GM21723 (cell line): ENCODE data around the gene GSN.

Source experiments
- ATAC-seq: cut with Tn5 transposase; IDR thresholded peaks from one replicate; pipeline ENCODE4 v1.9.1; 2021; ENCODE audit warnings: mild to moderate bottlenecking, moderate library complexity; ENCODE audit not compliant: unreplicated experiment

GSN gene

DNA sequence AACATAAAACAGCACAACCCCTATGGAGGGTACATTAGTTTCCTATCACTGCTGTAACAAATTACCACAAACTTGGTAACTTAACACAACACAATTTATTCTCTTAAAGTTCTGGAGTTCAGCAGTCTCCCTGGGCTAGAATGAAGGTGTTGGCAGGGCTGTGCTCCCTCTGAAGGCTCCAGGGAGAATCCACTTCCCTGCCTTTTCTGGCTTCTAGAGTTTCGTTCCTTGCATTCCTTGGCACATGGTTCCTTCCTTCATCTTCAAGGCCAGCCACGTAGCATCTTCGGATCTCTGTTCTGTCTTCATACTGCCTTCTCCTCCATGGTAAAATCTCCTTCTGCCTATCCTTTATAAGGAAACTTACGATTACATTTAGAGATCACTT, 25.0 kb upstream of the GSN start:
- ATAC-seq: no peak

DNA sequence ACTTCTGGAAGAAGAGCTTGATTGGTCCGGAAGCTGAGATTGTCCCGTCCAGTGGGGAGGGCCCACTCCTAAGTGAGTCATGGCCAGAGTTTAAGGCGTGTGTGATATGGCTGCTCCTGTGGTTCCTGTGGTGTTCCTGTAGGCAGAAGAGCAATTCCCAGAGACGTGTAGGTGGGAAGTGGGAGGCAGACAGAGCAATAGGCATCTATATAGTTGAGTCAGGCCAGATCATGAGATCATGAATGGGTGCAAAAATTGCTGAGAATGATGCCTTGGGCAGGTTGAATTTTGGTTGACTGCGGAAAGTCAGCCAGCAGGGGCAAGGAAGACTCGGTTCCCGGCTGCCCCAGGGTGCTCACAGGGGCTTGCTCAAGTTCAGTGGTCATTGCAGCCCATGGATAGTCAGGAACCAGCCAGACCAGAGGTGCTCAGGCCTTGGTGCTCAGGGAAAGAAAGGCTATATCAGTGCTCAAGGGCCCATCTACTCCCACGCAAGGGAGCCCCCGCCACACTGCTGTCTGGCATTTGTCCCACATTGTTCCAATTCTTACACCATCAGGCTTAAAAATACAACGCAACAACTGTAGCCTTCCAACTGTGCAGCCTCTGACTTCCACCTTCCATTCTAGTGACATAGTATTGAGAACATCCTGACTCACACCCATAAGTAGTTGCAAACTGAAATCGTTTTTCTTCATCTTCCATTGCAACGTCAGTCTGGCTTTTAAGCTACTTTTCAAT, 21.0 kb upstream of the GSN start:
- ATAC-seq: no peak

DNA sequence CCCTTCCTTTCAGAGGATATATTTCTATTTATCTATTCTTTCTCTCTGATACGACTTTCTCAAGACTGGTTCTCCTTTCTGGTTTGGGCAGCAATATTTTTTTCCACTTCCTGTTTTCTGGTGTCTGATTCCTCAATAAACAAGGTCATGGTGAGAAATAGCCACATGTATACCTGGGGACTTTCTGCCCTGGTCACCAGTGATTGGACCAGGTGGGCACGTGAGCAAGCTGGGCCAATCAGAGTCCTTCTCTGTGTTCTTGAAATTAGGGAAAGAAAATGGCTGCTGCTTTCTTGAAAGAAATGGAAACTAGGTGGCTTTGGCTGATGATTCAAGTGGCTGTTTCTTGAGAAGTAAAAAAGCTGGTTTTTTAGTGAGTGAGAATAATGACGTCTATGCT, 18.4 kb upstream of the GSN start:
- no peak for ATAC-seq

DNA sequence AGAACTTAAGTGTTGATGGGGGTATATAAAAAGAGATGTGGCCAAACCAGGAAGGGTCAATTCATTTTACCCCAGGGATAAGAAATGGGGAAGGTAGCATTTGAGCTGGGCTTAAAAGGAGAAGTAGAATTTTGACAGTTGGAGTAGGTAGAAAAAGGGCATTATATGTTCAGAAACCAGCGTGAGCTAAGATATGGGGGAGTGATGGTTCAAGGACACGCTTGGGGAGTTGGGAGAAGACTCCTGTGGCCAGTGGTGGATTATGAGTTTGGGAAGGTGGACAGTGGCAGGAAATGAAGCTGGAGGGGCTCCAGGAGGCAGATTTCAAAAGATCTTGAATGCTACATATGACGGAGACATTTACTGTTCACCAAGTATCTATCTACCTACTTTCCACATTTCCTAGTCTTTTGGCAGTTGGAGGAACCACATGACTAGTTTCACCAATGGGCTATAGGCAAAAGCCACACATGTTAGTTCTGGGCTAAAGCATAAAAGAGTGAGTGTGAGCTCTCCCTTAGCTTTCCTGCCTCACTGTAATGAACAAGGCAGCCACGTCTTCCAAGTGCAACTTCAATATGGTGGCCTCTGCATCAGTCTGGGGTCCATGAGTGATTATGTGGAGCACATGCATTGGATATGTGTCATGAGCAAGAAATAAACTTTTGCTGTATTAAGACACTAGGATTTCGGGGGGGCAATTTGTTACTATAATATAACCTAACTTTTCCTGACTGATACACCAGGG, 15.7 kb upstream of the GSN start:
- no peak for ATAC-seq

DNA sequence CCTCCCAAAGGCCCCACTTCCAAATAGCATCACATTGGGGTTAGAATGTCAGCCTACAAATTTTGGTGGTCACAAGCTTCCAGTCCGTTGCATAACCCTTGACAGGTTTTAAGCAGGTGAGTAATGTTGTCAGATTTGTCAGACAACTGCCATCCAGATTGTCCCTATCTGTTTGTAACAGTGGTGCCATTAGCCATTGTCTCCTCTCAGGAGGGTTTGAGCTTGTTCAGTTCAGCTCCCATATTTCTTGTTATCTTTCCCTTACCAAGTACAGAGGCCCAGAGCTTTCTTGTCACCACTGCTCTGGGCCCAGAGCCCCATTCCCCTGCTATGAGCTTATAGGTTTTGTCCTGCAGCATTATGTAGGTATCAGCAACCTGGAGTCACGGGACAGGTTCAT, 14.8 kb upstream of the GSN start:
- ATAC-seq: no peak

DNA sequence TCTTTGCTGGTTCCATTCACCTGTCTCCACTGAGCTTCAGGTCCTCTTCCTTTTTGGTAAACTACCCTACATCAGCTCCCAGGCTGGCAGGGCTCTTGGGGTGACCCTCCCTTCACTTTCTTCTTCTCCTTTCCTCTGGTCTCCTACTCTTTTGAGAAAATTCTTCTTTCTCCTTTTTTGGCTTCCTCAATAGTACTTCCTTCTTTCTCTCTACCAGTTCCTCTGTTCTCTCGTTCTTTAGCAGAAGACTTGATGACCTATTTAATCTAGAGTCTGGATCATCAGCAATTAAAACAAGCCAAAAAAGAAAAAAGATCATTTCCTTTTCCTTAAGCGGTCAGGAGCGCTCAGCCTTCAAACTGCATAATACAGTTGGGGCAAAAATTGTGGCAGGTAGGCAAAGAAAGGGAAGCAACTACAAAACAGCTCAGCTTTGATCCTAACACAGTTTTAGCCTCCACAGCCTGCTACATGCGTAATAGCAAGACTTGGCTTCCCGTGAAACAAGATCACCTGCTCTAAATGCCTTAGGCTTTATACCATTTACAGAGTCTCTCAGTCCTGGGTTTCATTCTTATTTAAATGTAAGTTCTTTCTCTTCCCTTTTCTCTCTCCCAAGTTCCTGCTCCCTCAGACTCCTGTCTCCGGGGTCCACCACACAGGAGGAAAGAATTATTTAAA, 14.0 kb upstream of the GSN start:
- ATAC-seq: no peak

DNA sequence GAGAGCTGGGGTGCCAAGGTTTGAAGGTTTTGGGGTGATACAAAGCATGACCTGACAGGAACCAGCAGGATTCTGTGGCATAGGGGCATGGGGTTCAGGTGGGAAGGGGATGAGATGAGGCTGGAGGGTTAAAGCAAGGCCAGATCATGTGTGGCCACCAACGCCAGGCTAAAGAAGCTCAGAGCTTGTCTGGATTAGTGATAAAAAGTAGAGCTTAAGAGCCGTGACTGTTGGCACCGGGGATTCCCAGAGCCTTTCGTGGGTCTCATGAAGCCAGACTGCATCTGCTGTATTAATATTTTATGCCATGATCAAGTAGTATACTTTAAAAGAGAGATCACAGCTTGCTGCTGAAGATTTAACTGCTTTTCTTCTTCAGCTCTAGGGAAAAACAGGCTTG, 8.5 kb upstream of the GSN start:
- no peak for ATAC-seq

DNA sequence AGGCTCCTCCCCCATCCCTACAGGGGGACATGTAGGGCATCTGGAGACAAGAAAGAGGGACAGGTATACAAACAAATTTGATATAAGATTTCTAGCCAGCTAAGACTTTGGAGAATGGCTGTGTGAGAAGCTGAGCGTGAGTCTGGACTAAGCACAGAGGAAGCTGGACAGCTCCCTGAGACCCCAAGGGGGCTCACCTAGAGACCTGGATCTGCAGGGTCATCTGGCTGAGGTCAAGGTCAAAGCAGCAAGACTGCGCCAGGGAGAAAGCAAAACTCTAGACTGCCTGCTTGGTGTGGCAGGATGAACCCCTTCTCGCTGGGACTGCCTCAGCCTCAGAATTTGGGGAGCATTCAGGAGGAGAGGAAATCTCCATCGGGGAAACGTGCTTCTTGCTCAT, 8.0 kb upstream of the GSN start:
- ATAC-seq: no peak

DNA sequence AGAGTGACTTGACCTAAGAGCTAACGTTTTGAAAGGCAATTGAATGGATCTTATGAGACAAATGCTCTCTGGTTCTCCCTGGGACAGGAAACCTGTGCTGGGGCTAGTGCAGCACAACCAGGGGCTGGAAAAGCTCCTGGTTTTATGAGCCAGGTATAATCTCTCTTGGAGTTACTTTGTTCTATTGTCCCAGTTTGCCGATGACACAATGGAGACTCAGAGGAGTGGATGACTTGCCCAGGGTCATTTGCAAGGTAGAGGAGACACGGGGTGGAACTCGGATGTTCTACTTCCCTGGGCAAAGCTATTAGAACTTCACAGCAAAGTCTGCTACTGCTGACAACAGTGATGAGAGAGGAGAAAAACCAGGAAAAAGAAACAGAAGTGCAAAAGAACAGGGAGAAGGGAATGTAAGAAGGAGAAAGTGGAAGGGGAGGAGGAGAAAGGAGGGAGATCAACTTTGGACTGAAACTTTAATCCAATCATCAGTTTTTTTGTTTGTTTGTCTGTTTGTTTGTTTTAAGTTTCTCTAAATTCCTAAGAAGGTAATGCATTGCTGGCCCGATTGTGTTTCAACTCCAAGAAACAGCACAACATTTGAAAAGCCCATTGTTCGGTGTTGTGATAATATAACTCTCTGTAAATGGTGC, 7.4 kb upstream of the GSN start:
- ATAC-seq: no peak

DNA sequence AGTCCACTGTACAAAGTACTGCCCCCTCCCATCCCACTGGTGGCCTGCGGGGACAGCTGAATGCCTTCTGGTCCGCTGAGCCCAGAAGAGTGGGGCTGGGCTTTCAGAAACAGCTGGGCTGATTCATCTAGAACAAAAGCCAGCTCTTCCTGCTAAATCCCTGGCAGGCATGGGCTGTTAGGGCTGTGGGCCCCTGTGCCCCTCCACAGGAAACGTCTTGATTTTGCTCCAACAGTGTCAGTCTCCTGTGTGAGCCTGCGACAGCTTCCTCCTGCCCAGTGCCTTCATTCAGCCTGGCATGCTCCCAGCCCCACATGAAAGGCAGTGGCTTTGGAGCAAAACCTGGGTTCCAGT, 6.9 kb upstream of the GSN start:
- no peak for ATAC-seq

DNA sequence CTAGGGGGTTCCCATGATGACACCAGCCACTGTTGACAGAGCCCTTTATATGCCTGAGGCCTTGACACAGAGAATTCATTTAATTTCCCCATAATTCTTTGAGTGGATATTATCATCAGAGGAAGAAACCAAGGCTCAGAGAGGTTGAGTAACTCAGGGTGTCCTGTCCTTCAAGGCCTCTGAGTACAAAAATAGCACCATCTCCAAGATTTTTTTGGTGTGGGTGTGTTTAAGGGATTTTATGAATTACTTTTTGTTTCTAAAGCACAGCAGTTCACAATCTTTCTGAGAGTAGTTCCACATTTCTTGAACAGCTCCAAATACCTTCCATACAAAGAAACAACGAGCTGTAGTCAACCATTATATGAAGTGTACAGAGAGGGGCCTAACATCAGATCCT, 6.2 kb upstream of the GSN start:
- no peak for ATAC-seq

DNA sequence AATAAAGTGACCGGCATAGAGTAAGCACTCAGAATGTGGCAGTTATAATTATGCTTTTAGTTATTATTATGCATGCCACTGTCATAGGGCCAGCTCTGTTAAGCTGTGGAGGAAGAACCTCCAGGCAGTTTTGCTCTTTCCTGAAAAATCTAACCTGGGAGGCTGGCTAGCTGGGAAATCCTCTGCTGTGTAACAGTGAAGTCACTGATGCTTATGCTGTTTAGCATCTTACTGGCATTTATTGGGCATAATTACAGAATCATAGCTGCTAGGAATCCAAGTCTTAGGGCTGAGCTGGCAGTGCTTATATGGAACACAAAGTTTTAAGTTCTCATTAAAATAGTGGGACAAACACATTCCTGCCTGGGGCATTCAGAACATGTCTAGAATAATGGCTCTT, 5.5 kb upstream of the GSN start:
- no peak for ATAC-seq

DNA sequence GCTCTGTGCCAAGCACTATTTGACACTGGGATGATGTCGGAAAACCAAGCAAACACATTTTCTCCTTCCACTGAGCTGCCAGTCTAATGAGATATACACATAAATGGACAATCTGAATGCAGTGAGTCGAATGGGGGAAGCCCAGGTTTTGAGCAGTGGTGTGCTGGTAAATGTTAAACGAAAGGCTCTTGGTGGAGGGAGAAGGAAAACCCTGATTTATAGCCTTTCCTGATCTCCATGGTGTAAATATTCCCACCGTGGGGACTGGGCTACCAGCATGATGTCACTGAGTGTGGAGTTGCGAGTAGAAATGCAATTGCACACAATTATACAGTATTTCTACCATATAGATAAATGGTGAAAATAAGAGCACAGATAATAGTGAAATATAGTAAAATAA, 5.0 kb upstream of the GSN start:
- ATAC-seq: no peak

DNA sequence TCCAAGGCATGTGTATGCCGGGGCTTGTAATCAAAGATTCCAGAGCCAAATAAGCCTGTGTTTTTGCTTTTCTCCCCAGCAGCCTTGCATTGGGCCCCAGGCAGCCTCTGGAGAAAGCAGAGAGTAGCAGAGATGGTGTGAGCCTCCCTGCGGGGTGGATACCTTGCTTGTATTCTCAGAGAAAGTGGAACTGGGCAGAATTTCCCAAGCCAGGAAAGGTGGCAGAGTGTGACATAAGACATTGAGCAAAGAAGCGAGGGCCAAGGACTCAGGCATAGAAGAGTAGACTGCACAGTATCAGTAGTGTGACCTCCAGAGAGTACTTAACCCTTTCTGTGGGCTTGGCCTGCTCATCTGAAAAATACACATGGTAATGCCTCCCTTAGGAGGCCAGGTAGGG, 1.6 kb upstream of the GSN start:
- no peak for ATAC-seq

DNA sequence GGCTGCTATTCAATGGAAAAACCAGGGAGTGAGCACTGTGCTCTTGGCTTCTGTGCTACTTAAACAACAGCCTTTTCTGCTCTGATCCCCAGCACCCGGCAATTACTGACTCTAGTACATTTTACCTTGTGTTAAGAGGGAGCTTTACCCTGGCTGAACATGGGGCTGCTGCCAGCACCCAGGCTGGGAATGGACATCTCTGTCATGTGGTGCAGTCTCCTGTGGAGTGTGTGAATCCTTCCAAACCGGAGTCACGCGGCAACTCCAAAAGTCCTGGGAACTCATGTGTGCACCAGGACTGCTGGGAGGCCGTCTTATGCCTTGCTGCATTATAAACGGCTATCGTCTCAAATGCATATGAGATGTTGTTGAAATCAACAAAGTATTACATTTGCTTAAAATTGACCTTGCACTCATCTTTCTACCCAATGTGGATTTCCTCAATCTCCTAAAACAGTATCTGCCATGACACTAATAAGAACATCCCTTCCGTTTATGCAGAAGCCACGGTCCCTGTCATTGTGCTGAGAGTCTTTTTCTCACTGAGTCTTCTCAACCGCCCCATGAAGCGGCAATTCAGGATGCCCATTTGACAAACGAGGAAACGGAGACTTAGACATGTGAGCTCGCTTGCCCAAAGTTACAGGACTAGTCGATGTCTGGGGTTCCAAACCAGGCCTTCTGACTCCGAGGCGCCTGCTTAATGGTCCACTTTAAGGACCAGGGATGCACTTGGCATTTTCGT, 884 bp upstream of the GSN start:
- no peak for ATAC-seq

DNA sequence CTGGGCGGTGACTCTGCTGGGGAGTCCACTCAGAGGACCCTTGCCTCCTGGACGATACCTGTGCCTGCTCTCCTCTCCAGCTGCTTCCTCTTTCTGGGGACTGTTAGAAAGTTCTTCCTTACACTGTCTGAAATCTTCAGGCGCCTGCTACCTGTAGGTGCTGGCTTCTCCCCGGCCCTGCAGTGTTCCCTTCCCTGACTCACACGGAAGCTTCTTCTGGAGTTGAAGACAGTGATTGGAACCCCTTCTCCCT, 562 bp downstream of the GSN start:
- ATAC-seq: peak; percentile 57

DNA sequence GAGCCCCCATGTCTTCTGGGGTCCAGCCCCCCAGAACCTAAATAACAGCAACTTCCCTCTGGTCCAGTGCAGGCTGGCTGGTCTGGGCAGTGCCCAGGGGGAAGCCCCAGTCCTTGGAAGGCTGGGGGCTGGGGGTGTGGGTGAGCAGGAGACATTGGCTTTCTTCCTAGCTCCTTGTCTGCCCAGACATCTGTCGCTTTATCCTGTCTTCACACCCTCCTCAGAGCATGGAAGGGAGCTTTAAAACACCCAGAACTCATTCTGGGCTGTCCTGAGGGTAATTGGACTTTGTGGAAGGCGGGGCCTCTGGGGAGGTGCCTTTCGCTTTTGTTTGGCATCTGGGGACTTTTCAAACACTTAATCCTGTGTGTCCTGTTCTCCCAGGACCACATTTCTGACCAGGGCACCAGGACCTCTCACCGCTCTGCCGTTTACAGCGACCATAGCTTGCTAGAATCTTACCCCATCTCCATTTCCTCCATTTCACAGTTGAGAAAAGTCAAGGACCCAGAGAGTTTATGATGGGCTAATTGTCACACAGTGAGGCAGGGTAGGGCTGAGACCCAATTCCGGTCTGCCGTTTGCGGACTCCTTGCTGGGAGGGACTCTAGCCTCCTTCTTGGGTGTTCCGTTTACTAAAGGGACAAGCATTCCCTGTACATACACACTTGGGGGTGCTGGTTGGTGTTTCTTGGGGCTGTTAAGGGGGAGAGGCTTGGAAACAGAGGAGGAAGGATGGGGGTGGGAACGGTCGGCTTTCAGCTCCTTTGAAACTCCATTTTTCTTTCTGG, 1.1 kb downstream of the GSN start:
- peak; percentile 25 for ATAC-seq

DNA sequence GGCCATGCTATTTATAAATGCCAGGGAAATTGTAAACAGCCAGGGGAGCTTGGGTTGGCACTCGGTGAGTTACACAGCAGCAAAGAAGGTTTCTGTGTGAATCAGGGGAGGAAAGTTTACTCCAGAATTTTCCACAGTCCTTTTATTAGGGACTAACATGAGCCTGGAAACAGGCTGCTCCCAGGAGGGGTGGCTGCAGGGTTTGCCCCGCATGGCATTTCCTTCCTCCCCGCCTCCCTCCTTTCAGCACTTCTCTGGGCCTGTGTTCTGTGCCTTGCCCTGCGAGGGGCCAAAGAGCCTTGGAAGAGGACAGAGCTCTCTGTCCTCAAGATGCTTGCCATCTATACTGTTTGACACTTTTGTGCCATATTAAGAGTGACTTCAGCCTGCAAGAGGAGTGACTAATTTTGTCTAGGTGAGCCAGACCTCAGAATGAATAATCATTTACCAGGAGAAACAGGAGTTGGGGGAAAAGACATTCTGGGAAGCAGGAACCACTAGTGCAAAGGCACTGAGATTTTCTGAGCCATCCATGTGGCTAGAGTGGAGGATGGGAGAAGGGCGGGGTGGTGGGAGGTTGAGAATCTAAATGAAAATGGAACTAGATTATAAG, 1.8 kb downstream of the GSN start:
- ATAC-seq: no peak

DNA sequence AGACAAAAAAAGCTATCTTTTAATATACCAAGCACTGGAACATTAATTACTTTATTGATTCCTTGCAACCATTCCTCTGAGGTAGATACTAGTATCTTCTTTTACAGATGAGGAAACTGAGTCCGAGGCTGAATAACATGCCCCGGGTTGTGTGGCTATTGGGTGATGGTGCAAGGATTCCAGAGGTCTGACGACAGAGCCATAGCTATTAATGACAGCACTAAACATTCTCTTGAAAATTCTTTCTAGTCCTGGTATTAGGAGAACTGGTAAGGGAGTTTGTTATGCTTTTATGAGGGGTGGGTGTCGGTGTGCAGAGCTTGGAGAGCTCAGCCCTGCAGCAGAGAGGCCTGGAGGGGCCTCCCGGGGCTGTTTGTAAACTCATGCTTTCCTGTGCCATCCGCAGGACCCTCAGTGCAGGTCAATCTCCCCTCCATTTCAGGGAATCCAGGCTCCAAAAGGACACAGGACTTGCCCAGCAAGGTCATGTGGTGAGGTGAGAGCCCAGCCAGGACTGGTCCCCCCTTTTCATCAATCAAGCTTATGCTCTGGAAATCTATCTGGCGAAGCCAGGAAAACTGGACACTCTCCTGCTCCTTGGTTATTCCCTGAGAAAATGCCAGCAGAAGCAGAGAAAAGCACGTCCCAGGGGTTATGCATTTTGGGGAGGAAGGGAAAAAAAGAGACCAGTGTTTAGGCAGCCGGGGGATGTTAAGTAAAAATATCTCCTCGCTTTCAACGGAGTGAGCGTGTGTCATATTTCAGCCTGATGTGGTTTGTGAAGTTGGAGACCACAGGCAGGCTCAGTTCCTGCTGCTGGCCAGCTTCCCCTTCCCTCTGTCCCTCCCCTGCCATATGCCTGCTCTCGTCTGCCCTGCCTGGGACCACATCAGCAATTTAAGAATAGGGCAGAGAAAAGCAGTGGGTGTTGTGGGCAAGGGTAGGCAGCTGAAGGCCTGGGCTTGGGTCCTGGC, 3.7 kb downstream of the GSN start:
- ATAC-seq: no peak
